ENCODE results near the gene EPHB3. TPM values are rescaled to one million over a fixed set of nuclear protein-coding genes. Genes with fewer than 3 reads are reported as not detected.

The EPHB3 gene
- total RNA-seq, 1 donor from 2014 or later = 65.0 TPM

GRCh38 chr3:184541886-184542562, 19.6 kb upstream of the EPHB3 start:
- Mint-ChIP-seq H3K9me3 (no peaks in the 10 kb centered on the region), H3K36me3 (no peaks in the 10 kb centered on the region), H3K27me3 (peaks cover 80% of the 10 kb centered on the region), H3K27ac (no peak overlapping the region), H3K4me3 (no peak overlapping the region), H3K4me1 (ENCODE audit: unreplicated experiment) (no peaks in the 10 kb centered on the region)
- DNase-seq (ENCODE audit: extremely low spot score, unreplicated experiment) = peak; percentile 51
- TF ChIP-seq CTCF (conservative IDR thresholded peaks at IDR 0.05) = no peak

- Mint-ChIP-seq H3K27ac (no peak overlapping the region), H3K36me3 (no peaks in the 10 kb centered on the region), H3K9me3 (no peaks in the 10 kb centered on the region), H3K4me1 (ENCODE audit: unreplicated experiment) (no peaks in the 10 kb centered on the region), H3K4me3 (no peak overlapping the region), H3K27me3 (peaks cover 75% of the 10 kb centered on the region)
- DNase-seq (ENCODE audit: extremely low spot score, unreplicated experiment) = no peak
- TF ChIP-seq CTCF (conservative IDR thresholded peaks at IDR 0.05) = no peak
These were observed 19.0 kb upstream of the EPHB3 start for GRCh38 chr3:184542577-184542976.

GRCh38 chr3:184543256-184543655, 18.3 kb upstream of the EPHB3 start:
- Mint-ChIP-seq H3K9me3 (no peaks in the 10 kb centered on the region), H3K27ac (no peak overlapping the region), H3K36me3 (no peaks in the 10 kb centered on the region), H3K4me3 (no peak overlapping the region), H3K27me3 (peaks cover 70% of the 10 kb centered on the region), H3K4me1 (ENCODE audit: unreplicated experiment) (no peaks in the 10 kb centered on the region)
- no peak for TF ChIP-seq CTCF (conservative IDR thresholded peaks at IDR 0.05)
- peak; percentile 43 for DNase-seq (ENCODE audit: extremely low spot score, unreplicated experiment)

GRCh38 chr3:184543843-184544512, 17.6 kb upstream of the EPHB3 start:
- Mint-ChIP-seq H3K27me3 (peaks cover 63% of the 10 kb centered on the region), H3K36me3 (no peaks in the 10 kb centered on the region), H3K27ac (no peak overlapping the region), H3K4me3 (no peak overlapping the region), H3K9me3 (no peaks in the 10 kb centered on the region), H3K4me1 (ENCODE audit: unreplicated experiment) (no peaks in the 10 kb centered on the region)
- peak; percentile 96 for TF ChIP-seq CTCF (conservative IDR thresholded peaks at IDR 0.05)
- DNase-seq (ENCODE audit: extremely low spot score, unreplicated experiment) = peak; percentile 77

- peaks cover 58% of the 10 kb centered on the region for H3K27me3 Mint-ChIP-seq
- no peaks in the 10 kb centered on the region for H3K9me3 Mint-ChIP-seq
- H3K4me3 Mint-ChIP-seq = no peak overlapping the region
- no peak overlapping the region for H3K27ac Mint-ChIP-seq
- no peak for TF ChIP-seq CTCF (conservative IDR thresholded peaks at IDR 0.05)
- no peaks in the 10 kb centered on the region for H3K4me1 Mint-ChIP-seq (ENCODE audit: unreplicated experiment)
- DNase-seq (ENCODE audit: extremely low spot score, unreplicated experiment) = no peak
- H3K36me3 Mint-ChIP-seq = no peaks in the 10 kb centered on the region
These were observed 17.1 kb upstream of the EPHB3 start for GRCh38 chr3:184544513-184544861.

Data from type B pancreatic cell (in vitro differentiated cells).